Keratinocyte (primary cell): ENCODE data around the gene SVOPL. TPM values are rescaled to one million over a fixed set of nuclear protein-coding genes. Genes with fewer than 3 reads are reported as not detected.

Experiments
- DNase-seq: peaks from one replicate; pipeline ENCODE4 v3.0.0-alpha.2; 2011; ENCODE audit warnings: low read depth, missing footprints, low spot score
- FAIRE-seq: peaks from 2 replicates; lab custom pipeline; 2011; peaks lifted over from hg19 to GRCh38; lab: Jason Lieb, UNC
- H2AFZ ChIP-seq: 2 replicates; pipeline ENCODE4 v1.6.0; 2012; ENCODE audit warnings: low read length, control low read depth, inconsistent platforms; ENCODE audit not compliant: control insufficient read depth
- H3K27ac ChIP-seq: 2 replicates; pipeline ENCODE4 v1.5.1; 2011; ENCODE audit warnings: low read length; ENCODE audit not compliant: control insufficient read depth, insufficient read depth
- H3K27me3 ChIP-seq: 3 replicates; pipeline ENCODE4 v1.6.0; 2011; ENCODE audit warnings: low read length; ENCODE audit not compliant: control insufficient read depth, insufficient read depth; ENCODE audit errors: extremely low read depth
- H3K36me3 ChIP-seq, 2 experiments: 2 replicates in 1 of 2; 3 replicates in 1 of 2; pipeline ENCODE4 v1.5.1; 2011; ENCODE audit warnings: low read length in 2 of 2, mild to moderate bottlenecking in 1 of 2; ENCODE audit not compliant: control insufficient read depth in 2 of 2, insufficient read depth in 2 of 2; ENCODE audit errors: extremely low read depth in 1 of 2
- H3K4me1 ChIP-seq: 3 replicates; pipeline ENCODE4 v1.5.1; 2011; ENCODE audit warnings: low read length; ENCODE audit not compliant: control insufficient read depth, insufficient read depth; ENCODE audit errors: extremely low read depth
- H3K4me2 ChIP-seq: 3 replicates; pipeline ENCODE4 v1.6.0; 2011; ENCODE audit warnings: low read depth, low read length; ENCODE audit not compliant: control insufficient read depth, insufficient read depth; ENCODE audit errors: extremely low read depth
- H3K4me3 ChIP-seq, 3 experiments: fragments of 200-600 bp in 1 of 3; sonication (generic) in 1 of 3; 2 replicates in 2 of 3; 3 replicates in 1 of 3; pipeline ENCODE4 v1.5.1; 2011 to 2016; ENCODE audit warnings: low read length in 3 of 3, mild to moderate bottlenecking in 3 of 3, control low read depth in 2 of 3, inconsistent platforms in 1 of 3, low read depth in 1 of 3, mixed read lengths in 1 of 3, mixed run types in 1 of 3, moderate library complexity in 1 of 3; ENCODE audit not compliant: control insufficient read depth in 2 of 3, insufficient read depth in 2 of 3; ENCODE audit errors: extremely low read depth in 1 of 3
- H3K79me2 ChIP-seq: 2 replicates; pipeline ENCODE4 v1.6.0; 2012; ENCODE audit warnings: low read length; ENCODE audit not compliant: control insufficient read depth, insufficient read depth
- H3K9ac ChIP-seq: 3 replicates; pipeline ENCODE4 v1.6.0; 2011; ENCODE audit warnings: low read length; ENCODE audit not compliant: control insufficient read depth, insufficient read depth; ENCODE audit errors: extremely low read depth
- H3K9me1 ChIP-seq: 3 replicates; pipeline ENCODE4 v1.6.0; 2011; ENCODE audit warnings: low read length; ENCODE audit not compliant: control insufficient read depth, insufficient read depth; ENCODE audit errors: extremely low read depth
- H3K9me3 ChIP-seq: 2 replicates; pipeline ENCODE4 v1.5.1; 2012; ENCODE audit warnings: low read depth, low read length; ENCODE audit not compliant: control insufficient read depth
- H4K20me1 ChIP-seq: 3 replicates; pipeline ENCODE4 v1.6.0; 2011; ENCODE audit warnings: low read length; ENCODE audit not compliant: control insufficient read depth, insufficient read depth; ENCODE audit errors: extremely low read depth
- CTCF ChIP-seq, 3 experiments: IDR thresholded peaks in 1 of 3; conservative IDR thresholded peaks in 1 of 3; optimal IDR thresholded peaks in 1 of 3; 2 replicates in 2 of 3; 3 replicates in 1 of 3; pipeline versions ENCODE3 to v1.5.1; 2011; ENCODE audit warnings: low read length in 3 of 3, mild to moderate bottlenecking in 3 of 3, moderate library complexity in 2 of 3, control low read depth in 1 of 3, inconsistent platforms in 1 of 3; ENCODE audit not compliant: insufficient read depth in 2 of 3; ENCODE audit errors: extremely low read depth in 1 of 3
- EZH2 ChIP-seq: IDR thresholded peaks from one replicate; pipeline ENCODE4 v1.6.1; 2012; ENCODE audit warnings: inconsistent platforms, mild to moderate bottlenecking, low read length, moderate library complexity
- dilution Hi-C: fragments of 300-500 bp; cut with MboI; formaldehyde crosslinking; loops from one replicate; pipeline ENCODE4 v1.7.0; 2020; ENCODE audit warnings: low sequenced_read_pairs; ENCODE audit not compliant: extremely low pct_ligation_motif_present
- polyA plus RNA-seq, 5 experiments: library from polyadenylated mRNA; depleted of rRNA in 3 of 5; stranded (reverse) in 3 of 5; stranded (forward) in 1 of 5; unstranded in 1 of 5; fragments of >200 nt; gene quantifications; 1 replicate in 1 of 5; 2 replicates in 3 of 5; 3 replicates in 1 of 5; pipeline versions ENCODE4 v1.2.1 to v1.2.3, GENCODE V29; 2011 to 2012; ENCODE audit warnings: missing spikeins in 2 of 5, low read depth in 1 of 5, low replicate concordance in 1 of 5

Gene SVOPL
- polyA plus RNA-seq, 1 donor (not counting 4 experiments of a cell fraction or from before 2014, with no cell fraction given) = not detected

GRCh38 chr7:138665249-138665648 lies 35.9 kb downstream of the SVOPL start:
- Histone ChIP-seq H3K9me1 (no peaks in the 10 kb centered on the region), H2AFZ (no peak overlapping the region), H3K4me1 (no peaks in the 10 kb centered on the region), H3K4me3 (no peak overlapping the region), H3K4me2 (no peak overlapping the region), H3K9ac (no peak overlapping the region), H3K27ac (no peak overlapping the region), H3K27me3 (no peaks in the 10 kb centered on the region), H3K36me3 (no peaks in the 10 kb centered on the region), H4K20me1 (no peaks in the 10 kb centered on the region), H3K9me3 (no peaks in the 10 kb centered on the region), H3K79me2 (no peaks in the 10 kb centered on the region)
- TF ChIP-seq CTCF (optimal IDR thresholded peaks at IDR 0.05 in 1 of 3, IDR thresholded peaks at IDR 0.05 in 1 of 3, conservative IDR thresholded peaks at IDR 0.05 in 1 of 3; ENCODE audit: extremely low read depth in 1 of 3, insufficient read depth in 2 of 3, low read length in 3 of 3) (no peak), EZH2 (no peak)
- dilution Hi-C loops = no loop called here
- FAIRE-seq (no peak), DNase-seq (no peak)

GRCh38 chr7:138663725-138664710 lies 37.1 kb downstream of the SVOPL start:
- no peak overlapping the region for H3K27ac ChIP-seq
- FAIRE-seq = no peak

More at GRCh38 chr7:138663725-138664710, 37.1 kb downstream of the SVOPL start:
- H3K4me2 ChIP-seq = peak overlapping the region; percentile 65
- no peak for TF ChIP-seq EZH2
- TF ChIP-seq CTCF (optimal IDR thresholded peaks at IDR 0.05 in 1 of 3, IDR thresholded peaks at IDR 0.05 in 1 of 3, conservative IDR thresholded peaks at IDR 0.05 in 1 of 3; ENCODE audit: extremely low read depth in 1 of 3, insufficient read depth in 2 of 3, low read length in 3 of 3) = no peak
- H3K27me3 ChIP-seq = no peaks in the 10 kb centered on the region
- no peaks in the 10 kb centered on the region for H3K4me1 ChIP-seq
- H2AFZ ChIP-seq = peak overlapping the region; percentile 42
- no peak for DNase-seq
- no peaks in the 10 kb centered on the region for H4K20me1 ChIP-seq
- H3K9ac ChIP-seq = no peak overlapping the region
- no peaks in the 10 kb centered on the region for H3K36me3 ChIP-seq
- H3K9me1 ChIP-seq = no peaks in the 10 kb centered on the region
- no peaks in the 10 kb centered on the region for H3K9me3 ChIP-seq
- H3K79me2 ChIP-seq = no peaks in the 10 kb centered on the region
- peak overlapping the region; percentile 4 to 48 (median 37) for H3K4me3 ChIP-seq
- dilution Hi-C loops = no loop called here
